Measurements from ENCODE around the gene NARF.

NARF gene

GRCh38 chr17:82434216-82434565 lies 24.4 kb upstream of the NARF start:
- no peak for DNase-seq (ENCODE audit: low read depth)

- no peak for DNase-seq (ENCODE audit: low read depth)
These were observed 23.4 kb upstream of the NARF start for GRCh38 chr17:82435103-82435502.

DNA sequence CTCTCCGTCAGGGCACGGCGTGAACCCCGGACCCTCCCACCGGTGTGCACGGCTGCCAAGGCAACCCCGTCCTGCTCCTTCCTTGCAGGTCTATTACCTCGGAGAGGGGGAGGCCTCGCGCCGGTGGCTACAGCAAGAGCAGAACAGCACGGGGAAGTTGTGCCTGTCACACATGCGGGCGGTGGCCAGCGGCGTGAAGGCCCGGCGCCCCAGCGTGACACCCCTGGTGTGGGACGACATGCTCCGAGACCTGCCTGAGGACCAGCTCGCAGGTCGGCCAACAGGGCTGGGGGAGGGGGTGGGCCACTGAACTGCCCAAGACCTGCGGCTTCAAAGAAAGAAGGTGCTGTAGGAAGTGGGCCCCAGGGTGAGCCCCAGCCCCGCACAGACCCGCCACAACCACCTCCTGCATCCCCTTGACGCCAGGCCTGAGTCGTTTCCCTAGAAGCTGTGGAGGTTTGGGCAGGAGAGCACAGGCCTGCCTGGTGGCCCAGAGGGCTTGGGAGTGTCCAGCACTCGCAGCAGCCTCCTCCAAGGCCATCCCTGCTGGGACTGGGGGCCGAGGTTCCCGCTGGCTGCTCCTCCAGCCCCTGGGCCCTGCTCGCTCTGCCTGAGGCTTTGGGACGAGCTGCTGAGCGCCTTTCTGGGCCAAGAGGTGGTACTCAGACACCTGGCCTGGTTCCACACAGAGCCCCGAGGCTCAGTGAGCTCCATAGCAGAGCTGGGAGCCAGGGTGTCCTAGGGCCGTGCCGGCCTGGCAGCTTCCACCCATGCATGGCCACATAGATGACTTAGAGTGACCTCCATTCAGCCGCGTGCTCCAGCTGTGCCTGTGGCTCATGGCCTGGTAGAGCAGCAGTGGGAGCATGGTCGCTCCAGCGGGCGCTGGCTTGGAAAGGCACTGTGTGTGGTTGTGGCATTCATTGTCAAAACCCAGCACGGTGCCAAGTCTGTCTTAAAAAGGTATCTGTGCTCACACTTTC lies 22.6 kb upstream of the NARF start:
- DNase-seq (ENCODE audit: low read depth): no peak

DNA sequence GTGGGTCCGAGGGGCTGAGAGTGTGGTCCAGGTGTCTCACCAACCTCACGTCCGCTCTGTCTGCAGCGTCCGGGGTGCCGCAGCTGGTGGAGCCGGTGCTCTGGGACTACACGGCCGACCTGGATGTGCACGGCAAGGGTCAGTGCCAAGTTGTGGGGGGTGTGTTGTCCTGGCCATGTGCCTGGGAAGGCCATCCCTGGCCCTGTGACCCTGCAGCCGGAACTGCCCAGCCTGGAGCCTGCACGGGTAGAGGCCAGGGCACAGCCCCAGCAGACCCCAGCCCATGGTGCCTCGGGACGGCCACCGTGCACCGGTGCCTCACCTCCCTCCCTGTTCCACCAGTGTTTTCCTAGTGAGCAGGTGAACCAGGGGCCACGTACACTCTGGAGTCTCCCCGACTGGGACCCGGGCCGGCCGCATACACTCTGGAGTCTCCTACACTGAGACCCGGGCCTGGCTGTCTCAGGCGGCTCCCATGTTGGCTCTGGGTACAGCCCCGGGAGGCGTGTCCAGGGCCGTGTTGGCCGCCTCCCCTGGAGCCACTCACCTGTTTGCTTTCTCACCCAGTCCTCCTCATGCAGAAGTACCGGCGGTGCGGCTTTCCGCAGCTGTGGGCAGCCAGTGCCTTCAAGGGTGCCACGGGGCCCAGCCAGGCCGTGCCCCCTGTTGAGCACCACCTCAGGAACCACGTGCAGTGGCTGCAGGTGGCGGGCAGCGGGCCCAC lies 21.8 kb upstream of the NARF start:
- no peak for DNase-seq (ENCODE audit: low read depth)

DNA sequence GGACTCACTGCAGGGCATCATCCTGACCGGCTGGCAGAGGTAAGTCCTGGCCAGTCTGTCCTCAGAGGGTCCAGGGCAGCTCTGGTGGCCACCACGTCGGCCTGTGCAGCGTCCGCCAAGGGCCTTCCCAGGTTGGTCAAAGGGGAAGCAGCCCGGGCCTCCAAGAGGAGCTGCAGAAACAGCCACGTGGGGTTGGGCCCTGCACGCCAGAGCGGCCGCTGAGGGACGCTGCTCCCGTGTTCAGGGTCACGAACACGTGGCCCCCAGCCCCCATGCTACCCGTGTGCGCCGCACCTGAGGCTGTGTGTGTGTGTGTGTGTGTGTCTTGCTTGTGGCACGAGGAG lies 21.2 kb upstream of the NARF start:
- no peak for DNase-seq (ENCODE audit: low read depth)

GRCh38 chr17:82438401-82439193 lies 19.9 kb upstream of the NARF start:
- DNase-seq (ENCODE audit: low read depth): no peak

- no peak for DNase-seq (ENCODE audit: low read depth)
These were observed 19.2 kb upstream of the NARF start for GRCh38 chr17:82439194-82439828.

GRCh38 chr17:82439829-82440365 lies 18.6 kb upstream of the NARF start:
- DNase-seq (ENCODE audit: low read depth): no peak

- no peak for DNase-seq (ENCODE audit: low read depth)
These were observed 18.0 kb upstream of the NARF start for GRCh38 chr17:82440469-82440981.

DNA sequence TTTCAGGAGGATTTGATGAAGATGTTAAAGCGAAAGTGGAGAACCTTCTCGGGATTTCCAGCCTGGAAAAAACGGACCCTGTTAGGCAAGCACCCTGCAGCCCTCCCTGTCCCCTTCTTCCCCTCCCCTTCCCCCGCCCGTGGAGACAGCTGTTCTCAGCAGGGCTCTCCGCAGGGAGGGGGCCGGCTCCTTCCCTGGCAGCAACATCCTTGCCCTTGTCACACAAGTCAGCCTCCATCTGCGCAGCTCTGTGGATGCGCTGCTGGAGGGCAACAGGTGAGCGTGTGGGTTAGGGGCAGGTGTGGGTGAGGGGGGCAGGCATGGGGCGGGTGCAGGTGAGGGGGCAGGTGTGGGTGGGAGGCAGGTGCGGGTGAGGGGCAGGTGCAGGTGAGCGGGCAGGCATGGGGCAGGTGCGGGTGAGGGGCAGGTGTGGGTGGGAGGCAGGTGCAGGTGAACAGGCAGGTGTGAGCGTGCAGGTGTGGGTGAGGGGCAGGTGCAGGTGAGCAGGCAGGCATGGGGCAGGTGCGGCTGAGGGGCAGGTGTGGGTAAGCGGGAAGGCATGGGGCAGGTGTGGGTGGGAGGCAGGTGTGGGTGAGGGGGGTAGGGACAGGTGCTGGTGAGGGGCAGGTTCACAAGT lies 17.4 kb upstream of the NARF start:
- DNase-seq (ENCODE audit: low read depth): no peak

- DNase-seq (ENCODE audit: low read depth): no peak
These were observed 16.7 kb upstream of the NARF start for GRCh38 chr17:82441691-82442487.

DNA sequence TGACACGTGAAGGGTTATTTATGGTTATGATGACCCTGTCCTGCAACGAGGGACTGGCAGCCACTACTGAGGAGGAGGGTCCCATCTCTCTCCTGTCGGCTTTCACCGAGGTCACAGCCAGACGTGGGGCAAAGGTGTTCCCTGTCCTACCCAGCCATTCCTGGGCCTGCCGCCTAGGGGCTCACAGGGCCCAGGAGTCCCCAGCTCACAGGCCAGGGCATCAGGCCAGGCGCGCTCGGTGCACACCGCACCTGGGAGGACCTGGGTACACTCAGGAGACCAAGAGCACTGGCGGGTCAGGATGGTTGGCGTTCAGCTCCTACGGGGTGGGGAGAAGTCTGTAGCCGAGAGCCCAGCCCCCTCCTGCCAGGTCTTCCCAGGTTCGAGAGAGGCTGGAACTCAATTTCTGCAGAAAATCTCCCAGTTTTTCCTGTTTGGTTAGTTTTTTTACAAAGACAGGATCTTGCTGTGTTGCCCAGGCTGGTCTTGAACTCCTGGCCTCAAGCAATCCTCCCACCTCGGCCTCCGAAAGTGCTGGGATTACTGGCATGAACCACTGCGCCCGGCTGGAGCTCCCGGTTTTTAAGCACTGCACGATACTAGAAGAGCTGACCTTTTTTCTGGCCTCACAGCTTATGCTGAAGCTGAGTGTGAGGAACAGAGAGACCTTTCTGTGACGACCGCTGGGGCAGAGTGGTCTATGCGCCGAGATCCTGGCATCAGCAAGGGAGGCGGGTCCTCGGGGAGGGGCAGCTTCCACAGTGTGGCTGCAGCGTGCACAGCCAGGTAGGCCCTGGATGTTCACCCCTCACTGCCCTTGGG lies 15.7 kb upstream of the NARF start:
- no peak for DNase-seq (ENCODE audit: low read depth)

DNA sequence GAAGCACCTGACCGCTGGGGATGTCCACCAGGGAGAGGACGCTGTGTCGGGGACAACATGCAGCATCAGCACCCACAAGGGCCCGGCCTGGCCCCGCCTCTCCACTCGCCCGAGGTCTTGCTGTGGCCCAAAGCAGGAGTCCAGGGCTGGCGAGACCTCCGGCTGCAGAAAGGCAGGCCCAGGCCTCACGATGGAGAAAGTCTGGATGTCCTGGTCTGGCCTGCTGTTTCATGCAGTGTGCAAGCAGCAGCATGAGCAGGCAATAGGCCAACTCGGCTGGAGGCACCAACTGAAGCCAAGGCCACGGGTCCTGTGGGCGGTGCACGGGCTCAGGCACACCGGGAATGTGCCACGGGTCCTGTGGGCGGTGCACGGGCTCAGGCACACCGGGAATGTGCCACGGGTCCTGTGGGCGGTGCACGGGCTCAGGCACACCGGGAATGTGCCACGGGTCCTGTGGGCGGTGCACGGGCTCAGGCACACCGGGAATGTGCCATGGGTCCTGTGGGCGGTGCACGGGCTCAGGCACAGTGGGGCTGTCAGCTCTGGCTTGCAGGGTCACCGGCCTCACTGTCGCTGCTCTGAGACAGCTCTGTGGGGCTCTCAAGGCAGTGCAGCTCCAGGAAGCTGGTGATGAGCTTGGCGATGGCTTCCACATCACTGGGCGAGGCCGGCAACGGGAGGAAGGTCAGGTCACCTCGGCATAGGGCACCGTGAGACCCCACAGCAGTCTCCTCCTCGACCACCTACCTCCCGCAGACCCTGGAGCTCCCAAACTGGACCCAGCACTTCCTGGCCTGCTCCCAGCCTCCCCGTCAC lies 14.9 kb upstream of the NARF start:
- DNase-seq (ENCODE audit: low read depth): no peak

DNA sequence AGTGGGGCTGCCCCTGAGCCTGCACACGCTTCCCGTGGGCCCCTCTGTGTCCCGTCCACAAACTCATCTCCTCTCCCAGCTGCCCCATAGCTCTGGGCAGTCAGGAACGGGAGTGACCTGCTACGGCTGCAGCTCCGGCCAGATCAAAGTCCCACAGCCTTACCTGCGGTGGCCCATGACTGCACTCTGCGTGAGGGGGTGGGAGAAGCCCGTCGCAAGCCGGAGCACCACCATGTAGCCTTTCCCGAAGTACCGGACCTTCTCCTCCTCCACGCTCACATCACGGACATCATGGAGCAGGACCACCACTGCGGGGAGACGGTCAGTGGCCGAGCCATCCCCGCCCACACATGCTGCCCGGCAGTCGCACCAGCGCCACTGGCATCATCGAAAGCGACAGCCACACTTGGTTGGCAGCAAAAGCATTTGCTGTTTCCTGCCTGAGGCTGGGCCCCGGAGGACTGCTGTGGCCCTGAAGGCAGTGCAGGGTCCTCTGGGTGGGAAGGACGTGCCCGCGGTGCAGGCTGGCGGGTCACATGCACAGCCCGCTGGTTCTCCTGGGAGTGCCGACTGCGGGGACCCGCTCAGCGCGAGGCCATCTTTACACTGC lies 14.2 kb upstream of the NARF start:
- no peak for DNase-seq (ENCODE audit: low read depth)

GRCh38 chr17:82444941-82445521 lies 13.5 kb upstream of the NARF start:
- no peak for DNase-seq (ENCODE audit: low read depth)

DNA sequence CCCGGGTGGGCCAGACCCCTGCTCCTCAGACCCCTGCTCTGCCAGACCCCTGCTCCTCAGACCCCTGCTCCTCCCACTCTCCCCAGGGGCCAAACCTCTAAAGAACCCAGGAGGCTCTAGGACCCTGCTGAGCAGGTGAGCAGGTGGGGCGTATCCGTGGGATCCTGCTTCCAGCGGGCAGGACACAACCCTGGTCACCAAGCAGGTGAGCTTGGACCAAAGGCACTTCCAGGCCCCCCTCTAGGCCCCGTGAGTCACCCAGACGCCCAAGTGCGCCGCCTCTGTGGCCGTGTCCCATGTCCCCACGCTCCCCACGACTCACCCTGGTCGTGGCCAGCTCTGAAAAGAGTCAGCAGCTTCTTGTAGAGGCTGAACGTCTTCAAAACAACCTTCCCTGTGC lies 13.0 kb upstream of the NARF start:
- no peak for DNase-seq (ENCODE audit: low read depth)

GRCh38 chr17:82446124-82446523 lies 12.4 kb upstream of the NARF start:
- no peak for DNase-seq (ENCODE audit: low read depth)

GRCh38 chr17:82446649-82447048 lies 11.9 kb upstream of the NARF start:
- no peak for DNase-seq (ENCODE audit: low read depth)
